GM03348 (cell line): ENCODE measurements around the gene CNDP1.

Experiments
- DNase-seq: peaks from one replicate; pipeline ENCODE4 v3.0.0; 2012; ENCODE audit warnings: low spot score

The CNDP1 gene

DNA sequence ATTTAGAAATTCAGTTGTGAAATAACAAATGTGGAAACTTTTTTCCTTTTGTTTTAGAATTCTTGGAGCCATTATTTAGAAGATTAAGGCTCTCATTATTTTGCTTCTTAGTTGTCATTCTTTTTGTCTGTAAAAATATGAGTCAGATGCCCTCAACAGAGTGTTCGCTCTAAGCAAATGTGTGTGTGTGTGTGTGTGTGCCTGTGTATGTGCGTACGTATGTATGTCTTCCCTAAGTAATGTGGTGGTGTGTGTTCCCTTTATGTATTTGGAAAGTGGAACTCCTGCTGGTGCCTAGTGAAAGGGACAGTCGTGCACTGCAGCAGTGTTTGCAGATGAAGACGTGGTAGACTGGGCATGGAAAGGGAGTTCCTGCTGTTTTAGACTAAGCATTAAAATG, 90.9 kb downstream of the CNDP1 start:
- DNase-seq, result no peak

DNA sequence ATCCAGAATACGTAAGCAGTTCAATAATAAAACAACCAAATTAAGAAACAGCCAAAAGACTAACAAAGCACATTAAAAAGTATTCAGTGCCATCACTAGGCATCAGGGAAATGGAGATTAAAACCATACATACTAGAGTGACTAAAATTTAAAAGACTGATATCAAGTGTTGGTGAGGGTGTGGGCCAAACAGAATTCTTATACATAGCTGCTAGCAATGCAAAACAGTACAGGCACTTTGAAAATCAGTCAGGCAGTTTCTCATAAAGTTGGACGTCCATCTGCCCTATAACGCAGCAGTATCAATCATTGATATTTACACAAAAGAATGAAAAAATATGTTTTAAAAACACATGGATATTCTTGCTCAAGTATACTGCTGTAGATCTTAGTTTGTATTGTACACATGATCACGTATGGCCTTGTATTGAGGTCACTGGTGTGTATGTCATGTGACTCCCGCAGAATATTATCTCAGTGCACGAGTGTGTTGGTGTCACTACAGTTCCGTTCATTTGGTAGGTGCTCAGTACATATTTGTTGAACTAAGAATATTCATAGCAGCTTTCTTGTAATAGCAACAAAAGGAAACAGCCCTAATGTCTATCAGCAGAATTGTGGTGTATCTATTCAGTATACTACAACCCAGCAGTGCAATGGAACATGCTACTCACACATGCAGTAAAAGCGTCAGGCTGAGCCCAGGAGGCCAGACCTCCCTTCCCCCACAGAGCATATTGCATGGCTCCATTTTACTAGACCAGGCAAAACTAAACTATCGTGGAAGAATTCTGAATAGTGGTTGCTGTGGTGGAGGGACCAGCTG, 92.0 kb downstream of the CNDP1 start:
- no peak for DNase-seq

DNA sequence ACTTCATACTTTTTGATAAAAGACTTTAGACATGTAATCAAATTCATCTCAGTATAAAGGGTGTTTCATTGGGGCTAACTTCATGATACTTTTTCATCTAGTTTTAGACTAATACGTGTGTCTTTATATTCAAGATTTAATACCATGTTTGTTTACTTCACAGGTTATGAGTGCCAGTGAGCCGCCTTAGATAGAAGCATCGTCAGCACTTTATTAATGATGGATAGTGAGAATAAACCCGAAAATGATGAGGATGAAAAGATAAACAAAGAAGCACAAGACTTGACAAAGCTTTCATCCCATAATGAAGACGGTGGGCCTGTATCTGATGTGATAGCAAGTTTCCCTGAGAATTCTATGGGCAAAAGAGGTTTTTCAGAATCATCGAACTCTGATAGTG, 96.5 kb downstream of the CNDP1 start:
- DNase-seq, result no peak

DNA sequence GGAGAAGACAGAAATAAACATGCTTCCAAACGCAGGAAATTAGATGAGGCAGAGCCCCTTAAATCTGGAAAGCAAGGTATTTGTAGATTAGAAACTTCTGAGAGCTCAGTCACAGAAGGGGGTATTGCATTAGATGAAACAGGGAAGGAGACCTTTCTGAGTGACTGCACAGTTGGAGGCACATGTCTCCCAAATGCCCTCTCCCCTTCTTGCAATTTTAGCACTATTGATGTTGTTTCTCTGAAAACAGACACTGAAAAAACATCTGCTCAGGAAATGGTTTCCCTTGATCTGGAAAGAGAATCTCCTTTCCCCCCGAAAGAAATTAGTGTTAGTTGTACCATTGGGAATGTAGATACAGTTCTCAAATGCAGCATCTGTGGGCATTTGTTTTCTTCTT, 96.9 kb downstream of the CNDP1 start:
- no peak for DNase-seq

DNA sequence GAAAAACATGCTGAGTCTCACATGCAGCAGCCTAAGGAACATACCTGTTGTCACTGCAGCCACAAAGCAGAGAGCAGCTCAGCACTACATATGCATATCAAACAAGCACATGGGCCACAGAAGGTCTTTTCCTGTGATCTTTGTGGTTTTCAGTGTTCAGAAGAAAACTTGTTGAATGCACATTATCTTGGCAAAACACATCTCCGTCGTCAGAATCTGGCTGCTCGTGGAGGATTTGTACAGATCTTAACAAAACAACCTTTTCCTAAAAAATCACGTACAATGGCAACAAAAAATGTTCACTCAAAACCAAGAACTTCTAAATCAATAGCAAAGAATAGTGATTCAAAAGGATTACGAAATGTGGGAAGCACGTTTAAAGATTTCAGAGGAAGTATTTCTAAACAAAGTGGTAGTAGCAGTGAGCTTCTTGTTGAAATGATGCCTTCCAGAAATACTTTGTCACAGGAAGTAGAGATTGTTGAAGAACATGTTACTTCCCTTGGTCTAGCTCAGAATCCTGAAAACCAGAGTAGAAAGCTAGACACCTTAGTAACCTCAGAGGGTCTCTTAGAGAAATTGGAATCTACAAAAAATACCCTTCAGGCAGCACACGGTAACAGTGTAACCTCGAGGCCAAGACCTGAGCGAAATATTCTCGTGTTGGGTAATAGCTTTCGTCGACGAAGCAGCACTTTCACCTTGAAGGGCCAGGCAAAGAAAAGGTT, 97.5 kb downstream of the CNDP1 start:
- no peak for DNase-seq

DNA sequence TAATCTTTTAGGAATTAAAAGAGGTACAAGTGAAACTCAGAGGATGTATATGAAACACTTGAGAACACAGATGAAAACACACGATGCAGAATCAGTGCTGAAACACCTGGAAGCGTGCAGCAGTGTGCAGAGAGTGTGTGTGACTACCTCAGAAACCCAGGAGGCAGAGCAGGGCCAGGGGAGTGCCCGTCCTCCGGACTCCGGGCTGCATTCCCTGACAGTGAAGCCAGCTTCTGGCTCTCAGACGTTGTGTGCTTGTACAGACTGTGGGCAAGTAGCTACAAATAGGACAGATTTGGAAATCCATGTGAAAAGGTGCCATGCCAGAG, 98.0 kb downstream of the CNDP1 start:
- no peak for DNase-seq

DNA sequence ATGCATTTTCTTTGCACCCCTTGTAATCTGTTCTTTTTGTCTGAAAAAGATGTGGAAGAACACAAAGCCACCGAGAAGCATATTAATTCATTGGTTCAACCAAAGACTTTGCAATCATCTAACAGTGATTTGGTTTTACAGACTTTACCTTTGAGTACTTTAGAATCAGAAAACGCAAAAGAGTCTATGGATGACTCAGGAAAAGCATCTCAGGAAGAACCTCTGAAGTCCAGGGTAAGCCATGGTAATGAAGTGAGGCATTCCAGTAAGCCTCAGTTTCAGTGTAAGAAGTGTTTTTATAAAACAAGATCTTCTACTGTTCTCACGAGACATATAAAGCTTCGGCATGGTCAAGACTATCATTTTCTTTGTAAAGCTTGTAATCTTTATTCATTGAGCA, 98.6 kb downstream of the CNDP1 start:
- no peak for DNase-seq

DNA sequence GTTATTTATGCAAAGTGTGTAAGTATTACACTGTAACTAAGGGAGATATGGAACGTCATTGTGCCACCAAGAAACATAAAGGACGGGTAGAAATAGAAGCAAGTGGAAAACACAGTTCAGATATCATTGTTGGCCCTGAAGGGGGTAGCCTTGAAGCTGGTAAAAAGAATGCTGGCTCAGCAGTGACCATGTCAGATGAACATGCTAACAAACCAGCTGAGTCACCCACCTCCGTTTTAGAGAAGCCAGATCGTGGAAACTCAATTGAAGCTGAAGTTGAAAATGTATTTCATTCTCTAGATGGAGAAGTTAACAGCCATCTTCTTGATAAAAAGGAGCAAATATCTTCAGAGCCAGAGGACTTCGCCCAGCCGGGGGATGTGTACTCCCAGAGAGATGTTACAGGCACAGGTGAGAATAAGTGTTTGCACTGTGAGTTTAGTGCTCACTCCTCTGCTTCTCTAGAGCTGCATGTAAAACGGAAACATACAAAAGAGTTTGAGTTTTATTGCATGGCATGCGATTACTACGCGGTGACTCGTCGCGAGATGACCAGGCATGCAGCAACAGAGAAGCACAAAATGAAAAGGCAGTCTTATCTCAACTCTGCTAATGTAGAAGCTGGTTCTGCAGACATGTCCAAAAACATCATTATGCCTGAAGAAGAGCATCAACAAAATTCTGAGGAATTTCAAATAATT, 99.5 kb downstream of the CNDP1 start:
- DNase-seq, result no peak

DNA sequence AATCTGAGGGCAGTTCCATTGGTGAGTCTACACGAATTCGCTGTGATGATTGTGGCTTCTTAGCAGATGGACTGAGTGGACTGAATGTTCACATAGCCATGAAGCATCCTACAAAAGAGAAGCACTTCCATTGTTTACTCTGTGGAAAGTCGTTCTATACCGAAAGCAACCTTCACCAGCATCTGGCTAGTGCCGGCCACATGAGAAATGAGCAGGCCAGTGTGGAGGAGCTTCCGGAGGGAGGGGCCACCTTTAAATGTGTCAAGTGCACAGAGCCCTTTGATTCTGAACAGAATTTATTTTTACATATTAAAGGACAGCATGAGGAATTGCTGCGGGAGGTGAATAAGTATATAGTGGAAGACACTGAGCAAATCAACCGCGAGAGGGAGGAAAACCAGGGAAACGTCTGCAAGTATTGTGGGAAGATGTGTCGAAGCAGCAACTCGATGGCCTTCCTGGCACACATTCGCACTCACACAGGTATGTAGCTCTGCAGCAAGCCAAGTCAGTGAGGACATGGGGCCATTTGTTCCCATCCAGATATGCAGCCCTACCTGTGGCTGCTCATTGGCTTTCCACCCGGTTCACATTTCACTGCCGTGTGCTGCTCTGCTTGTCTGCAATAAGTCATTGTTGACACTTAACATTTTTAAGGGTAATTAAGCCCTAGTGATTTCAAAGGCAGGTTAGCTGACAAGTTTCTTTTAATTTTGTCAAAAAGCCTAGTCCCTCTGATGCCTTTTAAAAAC, 101.1 kb downstream of the CNDP1 start:
- DNase-seq, result no peak
